OCI-LY1 (cell line): ENCODE measurements around the gene S100A5.
A peak's percentile ranks its signal among the peaks of the same experiment; 100 is the strongest.

Experiments used
- H2AFZ ChIP-seq: fragments of 200-600 bp; sonication (generic), shearing (Covaris generic); 2 replicates; pipeline ENCODE4 v1.6.0; 2014; ENCODE audit warnings: antibody characterized with exemption, mild to moderate bottlenecking, low read length
- H3F3A ChIP-seq: fragments of 200-600 bp; sonication (generic), shearing (Covaris generic); 2 replicates; pipeline ENCODE4 v1.6.0; 2014; ENCODE audit warnings: mild to moderate bottlenecking, antibody characterized with exemption, low read length, moderate library complexity; ENCODE audit not compliant: insufficient read depth
- H3K27ac ChIP-seq: fragments of 200-600 bp; sonication (generic); 2 replicates; pipeline ENCODE4 v1.5.1; 2014; ENCODE audit warnings: low read length, mixed run types, mild to moderate bottlenecking, low read depth; ENCODE audit not compliant: poor library complexity, severe bottlenecking
- H3K27me3 ChIP-seq: fragments of 200-600 bp; sonication (generic); 2 replicates; pipeline ENCODE4 v1.6.0; 2014; ENCODE audit warnings: antibody characterized with exemption, mild to moderate bottlenecking, low read length, moderate library complexity; ENCODE audit not compliant: insufficient read depth
- H3K36me3 ChIP-seq: fragments of 200-600 bp; sonication (generic); 2 replicates; pipeline ENCODE4 v1.6.1; 2014; ENCODE audit warnings: mild to moderate bottlenecking, antibody characterized with exemption, low read length, moderate library complexity, mixed read lengths; ENCODE audit not compliant: insufficient read depth
- H3K4me1 ChIP-seq: fragments of 200-600 bp; sonication (generic); 2 replicates; pipeline ENCODE4 v1.5.1; 2014; ENCODE audit warnings: mild to moderate bottlenecking, low read length, moderate library complexity; ENCODE audit not compliant: insufficient read depth, severe bottlenecking
- H3K4me2 ChIP-seq: fragments of 200-600 bp; sonication (generic), shearing (Covaris generic); 2 replicates; pipeline ENCODE4 v1.6.1; 2014; ENCODE audit warnings: low read length
- H3K4me3 ChIP-seq: fragments of 200-600 bp; sonication (generic); 2 replicates; pipeline ENCODE4 v1.5.1; 2014; ENCODE audit warnings: low read length, low read depth, mild to moderate bottlenecking, mixed read lengths; ENCODE audit not compliant: poor library complexity, severe bottlenecking
- H3K79me2 ChIP-seq: fragments of 200-600 bp; shearing (Covaris generic); 2 replicates; pipeline ENCODE4 v1.6.1; 2016; ENCODE audit warnings: mixed run types, low read length, mixed read lengths; ENCODE audit not compliant: insufficient read depth
- H3K9ac ChIP-seq: fragments of 200-600 bp; sonication (generic), shearing (Covaris generic); 2 replicates; pipeline ENCODE4 v1.6.1; 2014; ENCODE audit warnings: mild to moderate bottlenecking, low read length, mixed read lengths
- H3K9me2 ChIP-seq: fragments of 200-600 bp; sonication (generic), shearing (Covaris generic); 2 replicates; pipeline ENCODE4 v1.6.1; 2014; ENCODE audit warnings: low read depth, mild to moderate bottlenecking, low read length, mixed read lengths
- H3K9me3 ChIP-seq: fragments of 200-600 bp; shearing (Covaris generic); 2 replicates; pipeline ENCODE4 v1.6.1; 2014; ENCODE audit warnings: low read length, mixed read lengths
- H4K20me1 ChIP-seq: fragments of 200-600 bp; sonication (generic), shearing (Covaris generic); 2 replicates; pipeline ENCODE4 v1.6.0; 2016; ENCODE audit warnings: mild to moderate bottlenecking, low read length; ENCODE audit not compliant: insufficient read depth
- CTCF ChIP-seq: fragments of 200-600 bp; sonication (generic), shearing (Covaris generic); IDR thresholded peaks from 2 replicates; pipeline ENCODE4 v1.5.1; 2017; ENCODE audit warnings: mild to moderate bottlenecking, antibody characterized with exemption, low read length, moderate library complexity, mixed read lengths
- EZH2 ChIP-seq: fragments of 200-600 bp; sonication (generic), shearing (Covaris generic); IDR thresholded peaks from 2 replicates; pipeline ENCODE4 v1.8.0; 2017; ENCODE audit warnings: borderline replicate concordance, mixed run types, mild to moderate bottlenecking, antibody characterized with exemption, low read length, moderate library complexity, mixed read lengths

S100A5 gene

GRCh38 chr1:153546796-153547559 lies 6.2 kb upstream of the S100A5 start:
- no peak overlapping the region for H3K4me3 ChIP-seq
- no peak overlapping the region for H3K27ac ChIP-seq
- no peaks in the 10 kb centered on the region for H3F3A ChIP-seq
- H3K4me1 ChIP-seq = peaks cover 22% of the 10 kb centered on the region
- H3K36me3 ChIP-seq = no peaks in the 10 kb centered on the region
- H3K79me2 ChIP-seq = no peaks in the 10 kb centered on the region
- no peaks in the 10 kb centered on the region for H3K9me3 ChIP-seq
- no peaks in the 10 kb centered on the region for H4K20me1 ChIP-seq
- no peak for TF ChIP-seq CTCF
- TF ChIP-seq EZH2 = no peak
- H3K4me2 ChIP-seq = no peak overlapping the region
- no peaks in the 10 kb centered on the region for H3K9me2 ChIP-seq
- H3K27me3 ChIP-seq = peaks cover 11% of the 10 kb centered on the region; the same call in 1 of the 2 replicates
- no peak overlapping the region for H2AFZ ChIP-seq
- H3K9ac ChIP-seq = no peak overlapping the region

- H4K20me1 ChIP-seq = no peaks in the 10 kb centered on the region
- no peak overlapping the region for H3K27ac ChIP-seq
- no peaks in the 10 kb centered on the region for H3K9me2 ChIP-seq
- no peak overlapping the region for H3K4me2 ChIP-seq
- H2AFZ ChIP-seq = no peak overlapping the region
- H3K4me1 ChIP-seq = peaks cover 22% of the 10 kb centered on the region
- no peaks in the 10 kb centered on the region for H3K9me3 ChIP-seq
- H3K27me3 ChIP-seq = peaks cover 11% of the 10 kb centered on the region; the same call in 1 of the 2 replicates
- H3K4me3 ChIP-seq = no peak overlapping the region
- TF ChIP-seq EZH2 (no peak), CTCF (no peak)
- H3F3A ChIP-seq = no peaks in the 10 kb centered on the region
- no peaks in the 10 kb centered on the region for H3K36me3 ChIP-seq
- H3K79me2 ChIP-seq = no peaks in the 10 kb centered on the region
- no peak overlapping the region for H3K9ac ChIP-seq
Observed at GRCh38 chr1:153546371-153546770, 5.6 kb upstream of the S100A5 start.

GRCh38 chr1:153545067-153546055 lies 4.6 kb upstream of the S100A5 start, which contains the start of gene S100A4:
Gene S100A4 (minus strand): TSS chr1:153545806. CDS start chr1:153544794, 1,012 bp downstream.
- no peaks in the 10 kb centered on the region for H3K79me2 ChIP-seq
- H3K4me2 ChIP-seq = peak within 1 kb of the TSS; percentile 61
- H2AFZ ChIP-seq = peak within 1 kb of the TSS; percentile 12; the same call in 1 of the 2 replicates
- H3K27ac ChIP-seq = peak within 1 kb of the TSS; percentile 77
- H3K36me3 ChIP-seq = no peaks in the 10 kb centered on the region
- H3K4me3 ChIP-seq = peak within 1 kb of the TSS; percentile 42
- no peaks in the 10 kb centered on the region for H3F3A ChIP-seq
- TF ChIP-seq CTCF (no peak), EZH2 (no peak)
- peak within 1 kb of the TSS; percentile 60 for H3K9ac ChIP-seq
- H3K27me3 ChIP-seq = peaks cover 10% of the 10 kb centered on the region; the same call in 1 of the 2 replicates
- no peaks in the 10 kb centered on the region for H3K9me2 ChIP-seq
- H3K9me3 ChIP-seq = no peaks in the 10 kb centered on the region
- H3K4me1 ChIP-seq = peaks cover 29% of the 10 kb centered on the region
- H4K20me1 ChIP-seq = no peaks in the 10 kb centered on the region
